GM19193 (cell line): ENCODE results near the gene ICE2.

Source experiments
- POLR2A ChIP-seq: IDR thresholded peaks from 4 replicates; pipeline ENCODE4 v1.6.1; 2011; ENCODE audit not compliant: insufficient read depth, insufficient read length; ENCODE audit errors: extremely low read depth

Gene ICE2

DNA sequence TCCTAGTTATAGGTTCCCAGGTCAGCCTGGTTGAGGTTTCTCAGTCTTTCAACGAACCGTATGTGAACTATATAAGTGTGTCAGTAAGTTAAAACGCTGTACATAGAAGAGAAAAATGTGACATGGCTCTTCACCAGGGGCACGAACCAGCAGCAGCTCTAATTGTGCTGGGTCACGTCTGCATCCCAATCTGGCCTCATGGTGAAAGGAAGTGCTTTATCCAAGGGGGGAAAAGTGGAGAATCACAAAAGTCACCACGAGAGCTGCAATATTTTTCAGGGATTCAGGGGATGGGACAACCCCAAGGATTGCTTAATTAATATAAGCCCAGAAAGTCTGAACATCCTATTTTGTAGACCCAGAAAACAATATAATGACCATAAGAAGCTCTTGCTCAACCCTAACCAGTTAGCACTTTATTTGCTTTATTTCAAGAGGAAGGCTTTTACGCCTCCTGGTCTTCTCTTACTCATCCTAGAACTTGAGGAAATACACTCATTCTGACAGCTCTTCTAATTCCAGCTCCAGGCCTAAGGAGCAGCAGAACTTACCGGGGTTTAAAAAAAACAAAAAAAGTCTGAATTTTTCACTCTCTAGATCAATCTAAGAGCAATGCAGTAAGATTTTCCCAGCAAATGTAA lies 97.7 kb downstream of the ICE2 start:
- TF ChIP-seq POLR2A = no peak

- TF ChIP-seq POLR2A = no peak
These were observed 99.2 kb downstream of the ICE2 start for GRCh38 chr15:60379525-60380274.

DNA sequence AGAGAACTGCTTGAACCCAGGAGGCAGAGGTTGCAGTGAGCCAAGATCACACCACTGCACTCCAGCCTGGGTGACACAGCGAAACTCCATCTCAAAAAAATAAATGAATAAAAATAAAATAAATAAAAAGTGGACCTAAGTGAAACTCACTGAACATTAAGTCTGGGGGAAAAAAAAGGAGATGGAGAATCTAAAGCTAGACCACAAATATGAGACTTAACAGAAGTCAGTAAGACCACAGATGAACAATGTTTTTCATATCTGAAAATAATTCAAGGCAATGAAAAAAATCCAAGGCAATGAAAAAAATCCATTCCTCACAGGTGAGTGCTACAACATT lies 99.8 kb downstream of the ICE2 start:
- no peak for TF ChIP-seq POLR2A

- no peak for TF ChIP-seq POLR2A
These were observed 102.3 kb downstream of the ICE2 start for GRCh38 chr15:60376677-60377095.

GRCh38 chr15:60375306-60375705 lies 103.6 kb downstream of the ICE2 start:
- TF ChIP-seq POLR2A = no peak

- TF ChIP-seq POLR2A = no peak
These were observed 104.3 kb downstream of the ICE2 start for GRCh38 chr15:60374628-60375081.

DNA sequence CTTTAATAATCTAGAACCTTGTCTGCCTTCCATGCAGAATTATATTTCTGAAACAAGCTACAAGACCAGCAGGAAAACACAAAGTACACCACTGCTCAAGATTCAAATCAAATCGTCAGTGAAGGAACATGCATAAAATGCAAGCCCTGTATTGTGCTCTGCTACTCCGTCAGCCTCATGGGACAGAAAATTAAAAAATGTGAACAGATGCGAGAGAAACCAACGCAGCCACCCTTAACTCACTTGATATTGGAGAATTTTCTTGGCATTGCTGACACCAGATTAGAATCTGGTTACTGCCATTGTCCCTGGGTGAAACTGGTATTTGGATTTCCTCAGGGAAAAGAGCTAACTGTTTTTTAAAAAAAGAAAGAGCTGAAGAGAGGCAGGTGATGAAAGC lies 104.7 kb downstream of the ICE2 start:
- TF ChIP-seq POLR2A = no peak

GRCh38 chr15:60373745-60374144 lies 105.2 kb downstream of the ICE2 start:
- no peak for TF ChIP-seq POLR2A

DNA sequence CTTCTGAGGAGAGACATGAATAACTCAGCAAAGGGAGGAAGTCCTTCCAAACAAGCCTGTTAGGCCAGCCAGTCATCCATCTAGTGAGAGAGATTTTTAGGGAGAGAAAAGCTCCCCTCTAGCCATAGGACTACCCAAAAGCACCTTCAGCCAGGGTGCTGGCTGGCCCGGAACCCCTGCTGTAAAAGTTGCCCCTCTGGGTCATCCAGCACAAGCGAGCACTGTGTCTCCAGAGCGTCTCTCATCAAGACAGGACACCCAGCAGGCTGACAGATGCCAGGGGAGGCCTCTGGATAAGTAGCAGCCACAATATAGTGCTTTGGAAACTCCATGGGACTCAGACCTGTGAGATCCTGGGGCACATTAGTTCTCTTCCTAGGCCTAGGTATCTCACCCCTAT lies 105.6 kb downstream of the ICE2 start:
- TF ChIP-seq POLR2A = no peak

DNA sequence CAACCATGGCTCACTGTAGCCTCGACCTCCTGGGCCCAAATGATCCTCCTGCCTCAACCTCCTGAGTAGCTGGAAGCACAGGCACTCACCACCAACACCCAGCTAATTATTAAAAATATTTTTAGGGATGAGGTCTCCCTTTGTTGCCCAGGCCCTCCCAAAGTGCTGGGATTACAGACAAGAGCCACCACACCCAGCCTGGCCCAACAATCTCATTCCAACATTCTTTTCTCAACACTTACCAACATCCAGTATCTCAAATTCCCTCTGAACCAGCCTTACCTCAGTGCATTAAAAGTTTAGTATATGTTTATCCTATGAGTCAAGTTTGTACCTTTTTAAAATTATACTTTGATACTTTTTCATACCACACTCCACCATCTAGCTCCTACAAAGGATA lies 106.2 kb downstream of the ICE2 start:
- no peak for TF ChIP-seq POLR2A

DNA sequence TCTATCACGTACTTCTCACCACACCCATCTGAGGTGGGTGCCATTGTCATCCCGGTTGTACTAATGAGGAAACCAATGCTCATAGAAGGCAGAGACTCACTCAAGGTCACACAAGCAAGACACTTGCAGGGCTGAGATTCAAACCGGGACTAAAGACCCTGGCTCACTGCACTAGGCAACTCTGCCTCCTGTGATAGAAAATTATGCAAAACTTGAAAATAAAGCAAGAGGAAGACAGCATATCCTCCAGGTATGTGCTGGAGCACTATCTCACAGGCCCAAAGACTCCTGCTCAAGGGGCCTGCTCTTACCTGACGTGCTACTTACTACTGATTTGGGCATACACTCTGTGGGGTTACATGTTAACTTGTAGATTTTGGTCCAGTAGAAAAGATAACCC lies 106.7 kb downstream of the ICE2 start:
- no peak for TF ChIP-seq POLR2A

DNA sequence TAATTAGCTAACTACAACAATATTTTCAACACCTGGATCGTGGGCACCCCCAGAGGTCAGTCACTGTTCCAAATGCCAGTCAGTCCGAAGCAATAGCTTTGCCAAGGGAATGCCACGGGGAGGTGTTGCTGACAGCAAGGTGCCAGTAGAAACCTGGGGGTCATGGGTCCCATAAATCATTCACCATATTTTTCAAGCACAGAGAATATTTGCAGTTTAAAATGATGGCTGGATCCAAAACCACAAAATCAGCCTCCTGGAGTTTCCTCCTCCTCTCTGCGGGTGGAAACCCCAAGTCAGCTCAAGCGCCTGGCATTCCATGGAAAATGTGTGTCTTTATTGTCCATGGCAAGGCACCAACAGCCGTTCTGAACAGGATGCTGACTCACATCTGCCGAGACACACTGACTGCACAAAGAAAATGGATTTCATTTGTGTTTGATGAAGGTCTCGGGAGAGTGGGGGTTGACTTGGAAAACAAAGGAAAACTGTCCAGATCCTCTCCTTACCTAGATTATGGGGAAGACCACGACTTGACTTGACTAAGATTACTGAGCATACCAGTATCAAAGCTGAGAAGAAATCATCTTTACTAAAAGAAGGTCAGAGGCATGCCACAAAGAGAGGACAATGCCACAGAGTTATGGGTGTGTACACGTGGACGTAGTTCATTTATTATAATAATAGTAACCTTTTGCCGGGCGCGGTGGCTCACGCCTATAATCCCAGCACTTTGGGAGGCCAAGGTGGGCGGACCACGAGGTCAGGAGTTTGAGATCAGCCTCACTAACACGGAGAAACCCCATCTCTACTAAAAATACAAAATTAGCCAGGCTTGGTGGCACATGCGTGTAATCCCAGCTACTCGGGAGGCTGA lies 107.5 kb downstream of the ICE2 start:
- TF ChIP-seq POLR2A = no peak

- TF ChIP-seq POLR2A = no peak
These were observed 108.1 kb downstream of the ICE2 start for GRCh38 chr15:60370869-60371136.

DNA sequence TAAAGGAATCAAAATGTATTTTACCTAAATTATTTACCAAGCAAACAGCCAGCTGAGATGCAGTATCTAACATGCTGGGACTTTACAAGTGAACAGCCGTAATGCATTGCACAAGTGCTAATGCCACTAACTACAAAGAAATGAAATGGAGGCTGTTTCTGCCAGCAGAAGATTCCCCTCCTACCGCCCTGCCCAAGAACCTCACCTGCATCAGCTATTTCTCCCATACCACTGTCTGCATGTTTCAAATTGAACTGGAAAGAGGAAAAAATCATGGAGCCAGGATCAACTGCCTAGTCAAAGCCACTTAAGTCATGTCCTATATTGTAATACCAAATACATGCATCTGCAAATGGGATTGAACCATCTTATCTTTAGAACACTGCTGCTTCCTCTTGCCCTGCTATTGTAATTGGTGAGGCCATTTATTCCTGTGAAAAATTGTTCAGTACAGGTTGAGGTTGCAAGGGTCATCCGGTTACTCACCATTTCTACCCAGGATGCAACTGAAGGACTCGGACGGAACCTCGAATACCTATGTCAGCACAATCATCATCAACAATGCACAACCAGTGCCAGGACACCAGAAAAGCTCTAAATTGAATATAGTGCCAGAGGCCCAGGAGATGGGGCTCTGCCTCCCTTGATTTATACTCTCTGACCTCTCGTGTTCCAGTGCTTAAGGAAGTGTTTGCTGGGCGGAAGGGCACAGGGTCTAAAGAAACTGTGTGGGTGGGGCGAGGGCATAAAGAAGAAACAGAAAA lies 108.7 kb downstream of the ICE2 start:
- TF ChIP-seq POLR2A = no peak

GRCh38 chr15:60369696-60370095 lies 109.2 kb downstream of the ICE2 start:
- TF ChIP-seq POLR2A = no peak
